Activated T-cell treated with anti-CD3 and anti-CD28 coated beads, Interleukin-2, amount 50 U/mL, for 24 hours (primary cell): Measurements from ENCODE around the gene HOGA1.

Experiments
- DNase-seq: peaks from one replicate; pipeline ENCODE4 v3.0.0-alpha.2; 2020
- H3K27ac Mint-ChIP-seq: 2 replicates; pipeline ENCODE4 v1.8.0; 2020; ENCODE audit warnings: mild to moderate bottlenecking, mixed read lengths
- H3K27me3 Mint-ChIP-seq: 2 replicates; pipeline ENCODE4 v1.8.0; 2020; ENCODE audit warnings: mixed read lengths
- H3K36me3 Mint-ChIP-seq: 2 replicates; pipeline ENCODE4 v1.8.0; 2020; ENCODE audit warnings: low read depth, mixed read lengths
- H3K4me1 Mint-ChIP-seq: 2 replicates; pipeline ENCODE4 v1.8.0; 2020; ENCODE audit warnings: low read depth, mixed read lengths
- H3K4me3 Mint-ChIP-seq: 2 replicates; pipeline ENCODE4 v1.8.0; 2020; ENCODE audit warnings: mild to moderate bottlenecking, moderate library complexity, mixed read lengths
- H3K9me3 Mint-ChIP-seq: 2 replicates; pipeline ENCODE4 v1.8.0; 2020; ENCODE audit warnings: mixed read lengths

Gene HOGA1

DNA sequence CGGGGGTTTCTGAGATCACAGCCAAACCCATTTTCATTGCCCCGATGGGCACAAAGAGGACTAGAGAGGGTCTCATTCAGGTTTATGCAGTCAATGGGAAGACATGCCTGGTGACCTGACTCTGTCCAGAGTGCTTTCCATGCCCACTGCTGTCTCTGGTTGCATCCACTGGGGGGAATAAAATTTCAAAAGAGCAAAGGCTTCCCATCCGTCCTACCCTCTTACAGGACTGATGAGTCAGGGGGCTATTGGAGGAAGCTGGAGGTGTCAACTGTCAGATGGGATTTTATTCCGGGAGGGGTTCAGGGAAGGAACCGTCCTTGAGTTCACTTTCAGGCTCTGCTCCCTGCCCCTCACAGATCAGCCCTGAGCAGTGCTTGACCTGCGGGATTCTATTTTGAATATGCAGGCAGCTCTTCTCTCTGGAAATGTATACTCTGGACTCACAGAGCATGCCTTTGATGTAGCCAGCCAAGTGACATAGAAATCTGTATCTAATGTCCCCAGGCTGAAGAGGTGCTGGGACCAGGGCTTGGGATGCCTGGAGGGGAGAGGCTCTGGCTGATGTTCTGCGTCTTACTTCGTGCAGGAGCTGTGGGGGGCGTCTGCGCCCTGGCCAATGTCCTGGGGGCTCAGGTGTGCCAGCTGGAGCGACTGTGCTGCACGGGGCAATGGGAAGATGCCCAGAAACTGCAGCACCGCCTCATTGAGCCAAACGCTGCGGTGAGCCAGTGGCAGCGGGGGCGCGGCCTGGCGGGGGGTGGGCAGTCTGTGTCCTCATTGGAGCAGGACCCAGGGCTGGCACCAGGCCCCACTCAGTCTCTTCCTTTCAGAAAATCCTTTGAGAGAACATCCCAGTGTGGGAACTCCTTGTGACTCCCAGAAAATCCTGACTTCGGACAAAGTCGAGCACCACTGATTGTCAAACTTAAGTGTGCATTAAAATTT lies 17.4 kb downstream of the HOGA1 start:
- no peaks in the 10 kb centered on the region for H3K9me3 Mint-ChIP-seq
- no peak overlapping the region for H3K27ac Mint-ChIP-seq
- H3K36me3 Mint-ChIP-seq = no peaks in the 10 kb centered on the region
- H3K4me1 Mint-ChIP-seq = peaks cover 3% of the 10 kb centered on the region
- no peak overlapping the region for H3K4me3 Mint-ChIP-seq
- no peak for DNase-seq
- no peaks in the 10 kb centered on the region for H3K27me3 Mint-ChIP-seq

DNA sequence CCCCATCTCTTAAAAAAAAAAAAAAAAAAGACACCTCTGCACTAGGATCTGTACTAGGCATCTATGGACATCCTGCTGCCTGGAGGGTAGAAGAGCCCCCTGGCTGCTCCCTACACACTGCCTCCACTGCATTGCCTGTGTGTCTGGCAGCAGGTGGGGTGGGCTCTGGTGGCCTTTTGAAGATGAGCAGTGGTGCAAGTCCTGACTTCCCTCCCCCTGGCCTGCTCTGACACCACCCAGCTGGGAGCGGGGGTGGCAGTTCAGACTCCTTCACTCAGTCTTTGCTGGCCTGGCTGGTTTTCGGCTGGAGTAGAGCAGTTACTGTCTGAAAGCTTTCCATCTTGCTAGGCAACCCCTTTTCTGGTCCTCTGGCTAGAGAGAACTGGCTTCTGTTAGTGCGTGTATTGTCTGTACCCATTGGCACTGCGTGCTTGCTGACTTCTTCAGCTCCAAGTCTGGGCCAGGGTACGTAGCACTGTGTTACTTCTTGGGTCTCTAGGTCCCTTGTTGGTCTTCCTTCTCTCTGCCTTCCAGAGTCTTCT lies 23.0 kb downstream of the HOGA1 start:
- no peaks in the 10 kb centered on the region for H3K36me3 Mint-ChIP-seq
- no peaks in the 10 kb centered on the region for H3K4me1 Mint-ChIP-seq
- no peak for DNase-seq
- no peak overlapping the region for H3K4me3 Mint-ChIP-seq
- H3K27me3 Mint-ChIP-seq = no peaks in the 10 kb centered on the region
- H3K9me3 Mint-ChIP-seq = no peaks in the 10 kb centered on the region
- H3K27ac Mint-ChIP-seq = no peak overlapping the region

DNA sequence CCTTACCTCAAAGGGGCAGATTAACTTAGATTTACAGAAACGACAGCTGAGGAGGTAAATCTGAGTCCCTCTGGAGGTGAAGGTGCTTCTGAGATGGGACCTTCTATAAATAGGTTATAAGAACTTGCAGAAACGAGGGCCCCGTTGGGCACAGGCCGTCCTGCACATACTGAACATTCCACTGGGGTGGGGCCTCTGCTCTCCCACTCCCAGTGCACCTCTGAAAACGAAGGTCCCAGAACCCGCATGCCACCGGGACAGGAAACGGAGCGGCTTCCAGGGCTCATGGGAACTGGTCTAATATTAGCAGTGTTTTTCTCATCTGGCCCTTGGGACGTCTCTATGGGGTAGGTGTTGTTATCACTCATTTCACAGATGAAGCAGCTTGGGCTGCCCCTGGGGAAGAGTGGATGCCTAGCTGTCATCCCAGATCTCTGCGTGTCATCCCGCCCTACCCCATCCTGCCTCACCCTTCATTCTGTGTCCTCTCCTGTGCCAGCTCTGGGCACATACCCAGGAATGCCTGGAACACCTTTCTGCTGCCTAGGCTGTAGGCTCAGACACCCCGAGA lies 24.9 kb downstream of the HOGA1 start:
- Mint-ChIP-seq H3K4me3 (no peak overlapping the region), H3K9me3 (no peaks in the 10 kb centered on the region), H3K27ac (no peak overlapping the region), H3K27me3 (no peaks in the 10 kb centered on the region), H3K4me1 (no peaks in the 10 kb centered on the region), H3K36me3 (no peaks in the 10 kb centered on the region)
- DNase-seq = no peak

DNA sequence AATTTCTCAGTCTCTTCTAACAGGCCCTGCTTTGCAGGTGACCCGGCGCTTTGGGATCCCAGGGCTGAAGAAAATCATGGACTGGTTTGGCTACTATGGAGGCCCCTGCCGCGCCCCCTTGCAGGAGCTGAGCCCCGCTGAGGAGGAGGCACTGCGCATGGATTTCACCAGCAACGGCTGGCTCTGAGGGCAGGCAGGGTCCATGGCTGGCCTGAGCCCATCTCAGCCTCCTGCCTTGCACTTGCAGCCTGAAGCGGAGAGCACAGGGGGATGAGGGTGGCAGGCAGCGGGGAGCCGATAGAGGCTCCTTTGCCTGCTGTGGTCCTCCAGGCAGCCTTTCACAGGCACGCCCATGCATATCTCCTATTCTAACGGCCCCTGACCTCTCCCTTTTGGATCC lies 27.3 kb downstream of the HOGA1 start:
- H3K4me1 Mint-ChIP-seq = no peaks in the 10 kb centered on the region
- H3K27ac Mint-ChIP-seq = no peak overlapping the region
- DNase-seq = no peak
- H3K27me3 Mint-ChIP-seq = no peaks in the 10 kb centered on the region
- H3K36me3 Mint-ChIP-seq = no peaks in the 10 kb centered on the region
- no peak overlapping the region for H3K4me3 Mint-ChIP-seq
- no peaks in the 10 kb centered on the region for H3K9me3 Mint-ChIP-seq

DNA sequence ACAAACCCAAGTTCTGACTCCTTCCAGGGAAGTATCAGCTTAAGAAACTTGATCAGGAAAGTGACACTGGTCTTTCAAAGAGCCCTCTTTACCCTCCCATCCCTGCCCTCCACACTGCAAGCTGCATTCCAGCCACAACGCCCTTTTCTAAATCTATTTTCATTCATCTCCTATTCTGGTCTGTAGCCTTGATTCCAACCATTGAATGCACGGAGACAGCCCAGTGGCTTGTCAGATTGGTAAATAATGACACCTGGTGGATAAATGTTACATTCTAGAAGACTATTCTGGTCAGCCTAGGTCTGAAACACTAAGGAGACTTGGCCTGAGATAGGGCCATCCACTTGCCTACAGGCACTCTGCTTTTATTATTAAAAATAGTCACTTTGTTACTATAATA lies 28.2 kb downstream of the HOGA1 start:
- Mint-ChIP-seq H3K9me3 (no peaks in the 10 kb centered on the region), H3K27me3 (no peaks in the 10 kb centered on the region), H3K4me3 (no peak overlapping the region), H3K36me3 (no peaks in the 10 kb centered on the region), H3K4me1 (no peaks in the 10 kb centered on the region), H3K27ac (no peak overlapping the region)
- DNase-seq = no peak

DNA sequence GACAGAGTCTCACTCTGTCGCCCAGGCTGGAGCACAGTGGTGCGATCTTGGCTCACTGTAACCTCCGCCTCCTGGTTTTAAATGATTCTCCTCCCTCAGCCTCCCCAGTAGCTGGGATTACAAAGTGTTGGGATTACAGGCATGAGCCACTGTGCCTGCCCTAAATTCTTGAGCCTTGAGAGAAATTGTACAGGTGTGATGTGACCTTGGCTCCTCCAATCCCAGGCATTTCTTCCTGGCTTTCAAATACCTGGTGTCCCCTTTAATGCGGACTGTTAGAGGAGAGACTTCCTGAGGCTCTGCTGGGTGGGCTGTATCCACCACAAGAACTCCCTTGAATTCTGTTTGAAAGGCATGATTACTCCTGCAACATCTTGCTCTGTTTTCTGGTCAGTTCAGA lies 34.1 kb downstream of the HOGA1 start:
- H3K27me3 Mint-ChIP-seq = no peaks in the 10 kb centered on the region
- H3K36me3 Mint-ChIP-seq = no peaks in the 10 kb centered on the region
- no peaks in the 10 kb centered on the region for H3K9me3 Mint-ChIP-seq
- no peaks in the 10 kb centered on the region for H3K4me1 Mint-ChIP-seq
- H3K27ac Mint-ChIP-seq = no peak overlapping the region
- no peak for DNase-seq
- H3K4me3 Mint-ChIP-seq = no peak overlapping the region

DNA sequence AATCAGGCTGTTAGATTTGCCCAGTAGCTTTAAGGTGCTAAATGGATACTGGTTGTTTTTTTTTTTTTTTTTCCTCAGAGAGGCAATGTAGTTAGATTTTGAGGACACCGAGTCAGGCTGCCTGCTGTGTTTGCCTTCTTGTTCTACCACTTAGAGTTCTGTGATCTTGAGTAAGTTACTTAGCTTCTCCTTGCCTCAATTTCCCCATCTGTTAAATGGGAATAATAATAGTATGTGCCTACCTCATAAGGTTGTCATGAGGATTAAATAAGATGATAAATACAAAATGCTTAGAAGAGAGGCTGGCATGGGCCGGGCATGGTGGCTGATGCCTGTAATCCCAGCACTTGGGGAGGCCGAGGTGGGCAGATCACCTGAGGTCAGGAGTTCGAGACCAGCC lies 34.5 kb downstream of the HOGA1 start:
- Mint-ChIP-seq H3K27ac (no peak overlapping the region), H3K9me3 (no peaks in the 10 kb centered on the region), H3K36me3 (no peaks in the 10 kb centered on the region), H3K4me3 (no peak overlapping the region), H3K27me3 (no peaks in the 10 kb centered on the region), H3K4me1 (no peaks in the 10 kb centered on the region)
- DNase-seq = no peak

DNA sequence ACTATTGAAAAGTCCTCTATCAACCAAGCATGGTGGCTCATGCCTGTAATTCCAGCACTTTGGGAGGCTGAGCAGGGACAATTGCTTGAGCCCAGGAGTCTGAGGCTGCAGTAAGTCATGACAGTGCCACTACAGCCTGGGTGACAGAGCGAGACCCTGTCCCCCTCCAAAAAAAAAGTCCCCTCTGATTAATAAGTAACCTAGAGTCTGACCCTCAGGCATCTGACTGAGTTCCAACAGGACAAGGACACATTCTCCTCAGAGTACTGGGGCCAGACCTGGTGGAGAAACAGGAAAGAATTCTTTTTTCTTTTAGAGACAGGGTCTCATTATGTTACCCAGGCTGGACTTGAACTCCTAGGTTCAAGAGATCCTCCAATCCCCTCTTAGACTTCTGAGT lies 39.1 kb downstream of the HOGA1 start:
- Mint-ChIP-seq H3K9me3 (no peaks in the 10 kb centered on the region), H3K4me3 (no peak overlapping the region), H3K36me3 (no peaks in the 10 kb centered on the region), H3K4me1 (no peaks in the 10 kb centered on the region), H3K27me3 (no peaks in the 10 kb centered on the region), H3K27ac (no peak overlapping the region)
- no peak for DNase-seq

DNA sequence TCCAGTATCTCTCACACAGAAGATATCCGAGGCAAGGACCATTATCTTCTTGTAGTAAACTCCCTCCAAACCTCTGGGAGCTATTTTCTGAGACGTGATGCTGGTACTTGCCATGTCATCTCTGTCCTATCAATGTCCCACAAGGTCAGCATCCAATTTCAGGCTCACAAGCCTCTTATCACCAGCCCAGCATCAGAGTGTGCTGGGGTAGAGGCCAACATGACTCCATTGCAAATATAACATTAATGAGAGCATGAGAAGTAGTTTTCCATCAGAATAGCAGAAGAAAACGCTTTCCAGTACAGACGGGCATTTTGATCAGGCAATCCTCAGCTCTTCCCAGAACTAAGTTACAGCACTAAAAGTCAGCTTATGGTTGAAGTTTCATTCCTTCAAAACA lies 43.5 kb downstream of the HOGA1 start:
- DNase-seq = no peak
- Mint-ChIP-seq H3K9me3 (no peaks in the 10 kb centered on the region), H3K4me1 (peaks cover 4% of the 10 kb centered on the region), H3K4me3 (no peak overlapping the region), H3K27ac (no peak overlapping the region), H3K36me3 (peaks cover under 1% of the 10 kb centered on the region), H3K27me3 (no peaks in the 10 kb centered on the region)

DNA sequence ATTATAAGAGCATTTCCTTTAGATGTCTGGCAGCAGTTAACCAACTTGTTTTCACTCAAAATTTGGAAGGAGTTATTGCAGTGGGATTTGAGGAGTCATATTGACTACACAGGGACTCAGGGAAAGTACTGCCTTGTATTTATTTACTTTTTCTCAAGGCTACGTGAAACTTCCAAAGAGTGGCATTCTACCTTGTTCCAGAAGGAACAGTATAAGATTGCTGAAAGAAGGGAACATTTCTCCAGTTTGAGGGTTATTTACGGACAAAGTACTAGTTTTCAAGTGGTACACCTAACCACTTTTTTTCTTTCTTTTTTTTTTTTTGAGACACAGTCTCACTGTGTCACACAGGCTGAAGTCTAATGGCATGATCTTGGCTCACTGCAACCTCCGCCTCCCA lies 44.0 kb downstream of the HOGA1 start:
- peaks cover 9% of the 10 kb centered on the region for H3K4me1 Mint-ChIP-seq
- H3K27me3 Mint-ChIP-seq = no peaks in the 10 kb centered on the region
- H3K36me3 Mint-ChIP-seq = peaks cover 5% of the 10 kb centered on the region
- DNase-seq = no peak
- no peak overlapping the region for H3K4me3 Mint-ChIP-seq
- no peaks in the 10 kb centered on the region for H3K9me3 Mint-ChIP-seq
- no peak overlapping the region for H3K27ac Mint-ChIP-seq

DNA sequence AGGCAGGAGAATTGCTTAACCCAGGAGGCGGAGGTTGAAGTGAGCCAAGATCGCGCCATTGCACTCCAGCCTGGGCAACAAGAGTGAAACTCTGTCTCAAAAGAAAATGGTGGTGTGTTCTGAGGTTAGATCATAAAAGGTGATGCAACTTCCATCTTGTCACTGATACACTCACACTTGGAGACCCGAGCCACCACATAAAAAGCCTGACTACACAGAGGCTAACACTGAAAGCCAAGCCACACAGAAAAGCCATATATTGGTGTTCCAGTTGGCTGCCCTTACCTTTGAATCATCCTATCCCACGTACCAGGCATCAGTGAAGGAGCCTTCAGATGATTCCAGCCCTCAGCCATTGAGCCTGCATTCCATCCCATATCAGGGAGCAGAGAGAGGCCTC lies 45.1 kb downstream of the HOGA1 start:
- DNase-seq = no peak

DNA sequence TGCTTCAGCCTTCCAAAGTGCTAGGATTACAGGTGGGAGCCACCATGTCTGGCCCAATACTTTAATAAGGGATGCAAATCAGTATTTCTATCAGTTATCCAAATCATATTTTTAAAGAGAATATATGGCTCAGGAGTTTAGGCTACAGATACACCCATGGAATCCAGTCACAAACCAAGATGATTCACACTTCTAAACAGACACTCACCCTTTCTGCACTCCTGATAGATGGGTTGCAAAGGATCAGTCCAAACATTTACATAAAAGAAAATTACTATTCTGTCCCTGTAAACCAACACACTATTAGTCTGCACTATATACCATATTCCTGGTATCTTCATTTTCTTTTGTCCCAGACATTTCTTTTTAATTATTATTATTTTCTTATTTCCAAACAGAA lies 46.9 kb downstream of the HOGA1 start:
- peaks cover 9% of the 10 kb centered on the region for H3K36me3 Mint-ChIP-seq
- no peak overlapping the region for H3K27ac Mint-ChIP-seq
- DNase-seq = no peak
- H3K4me1 Mint-ChIP-seq = peaks cover 16% of the 10 kb centered on the region
- no peaks in the 10 kb centered on the region for H3K27me3 Mint-ChIP-seq
- no peaks in the 10 kb centered on the region for H3K9me3 Mint-ChIP-seq
- no peak overlapping the region for H3K4me3 Mint-ChIP-seq

More for the DNA sequence above, 45.1 kb downstream of the HOGA1 start:
- Mint-ChIP-seq H3K9me3 (no peaks in the 10 kb centered on the region), H3K27me3 (no peaks in the 10 kb centered on the region), H3K27ac (no peak overlapping the region), H3K4me1 (peaks cover 16% of the 10 kb centered on the region), H3K36me3 (peaks cover 9% of the 10 kb centered on the region), H3K4me3 (no peak overlapping the region)

DNA sequence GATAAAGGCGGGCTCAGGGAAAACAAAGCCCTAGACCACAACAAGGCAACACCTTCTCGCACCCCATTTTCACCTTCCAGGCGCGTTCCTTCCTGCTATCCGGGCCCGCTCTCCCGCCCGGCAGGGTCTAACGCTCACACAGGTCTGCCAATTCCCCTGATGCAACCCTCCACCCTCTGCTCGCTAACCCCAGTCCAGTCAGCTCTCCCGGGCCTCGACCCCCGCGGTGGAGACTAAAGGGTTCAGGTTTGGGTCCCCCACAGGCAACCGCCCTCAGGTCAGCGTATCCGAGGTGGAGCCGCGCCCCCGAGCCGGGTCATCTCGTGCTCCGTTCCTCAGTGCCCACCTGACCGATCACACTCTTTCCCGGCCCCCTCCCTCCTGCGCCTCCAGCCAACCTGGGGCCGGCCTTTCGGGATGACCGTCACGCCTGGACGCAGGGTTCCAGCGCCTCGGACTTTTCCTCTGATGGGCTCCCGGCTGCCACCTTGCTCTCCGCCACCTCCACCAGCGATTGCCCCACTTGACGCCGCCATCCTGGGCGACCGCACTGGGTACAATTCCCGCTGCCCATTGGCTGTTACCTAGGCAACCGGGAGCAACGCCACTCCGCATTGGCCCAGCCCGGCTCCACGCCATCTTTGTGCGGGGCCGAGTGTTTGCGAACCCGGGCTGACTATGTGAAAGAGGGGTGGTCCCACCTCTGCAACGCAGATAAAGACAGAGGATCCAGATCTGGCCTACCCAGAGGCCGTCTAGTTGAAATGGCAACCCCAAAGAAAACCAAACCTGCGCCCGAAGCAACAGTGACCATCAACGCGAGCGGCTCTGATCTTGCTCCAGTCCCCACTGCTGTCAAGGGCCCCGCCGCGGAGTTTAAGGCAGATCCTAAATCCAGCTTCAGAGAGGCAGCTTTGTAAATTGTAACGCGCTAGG lies 49.0 kb downstream of the HOGA1 start, which contains the start of gene MORN4:
Gene MORN4 (minus strand): TSS at position 552 of the 936 bp plus-strand sequence. CDS start 13,847 bp downstream, outside the sequence.
- no peaks in the 10 kb centered on the region for H3K27me3 Mint-ChIP-seq
- peaks cover 9% of the 10 kb centered on the region for H3K36me3 Mint-ChIP-seq
- peak; percentile 92 for DNase-seq
- no peaks in the 10 kb centered on the region for H3K9me3 Mint-ChIP-seq
- H3K27ac Mint-ChIP-seq = peak within 1 kb of the TSS; percentile 94
- H3K4me3 Mint-ChIP-seq = peak within 1 kb of the TSS; percentile 99
- H3K4me1 Mint-ChIP-seq = peaks cover 16% of the 10 kb centered on the region

DNA sequence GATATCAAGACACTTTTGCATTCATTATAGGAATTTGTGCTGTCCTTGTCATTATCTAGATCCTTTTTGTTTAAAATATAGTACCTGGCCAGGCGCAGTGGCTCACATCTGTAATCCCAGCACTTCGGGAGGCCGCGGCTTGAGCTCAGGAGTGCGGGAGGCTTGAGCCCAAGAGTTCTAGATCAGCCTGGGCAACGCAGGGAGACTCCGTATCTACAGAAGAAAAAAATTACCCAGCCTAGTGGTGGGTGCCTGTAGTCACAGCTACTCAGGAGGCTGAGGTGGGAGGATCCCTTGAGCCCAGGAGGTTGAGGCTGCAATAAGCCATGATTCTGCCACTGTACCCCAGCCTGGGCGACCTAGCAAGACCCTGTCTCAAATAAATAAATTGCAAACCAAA lies 49.7 kb downstream of the HOGA1 start:
- Mint-ChIP-seq H3K9me3 (no peaks in the 10 kb centered on the region), H3K27ac (peak overlapping the region; percentile 94), H3K4me3 (peak overlapping the region; percentile 99)

More for the DNA sequence above, 49.7 kb downstream of the HOGA1 start:
- H3K27me3 Mint-ChIP-seq = no peaks in the 10 kb centered on the region
- H3K36me3 Mint-ChIP-seq = peaks cover 9% of the 10 kb centered on the region
- DNase-seq = no peak
- peaks cover 16% of the 10 kb centered on the region for H3K4me1 Mint-ChIP-seq
